OCI-LY3 (cell line): Measurements from ENCODE around the gene AQP1.

Experiments
- EZH2phosphoT487 ChIP-seq: fragments of 200-600 bp; shearing (Covaris generic); IDR thresholded peaks from 2 replicates; pipeline ENCODE4 v1.6.1; 2018; ENCODE audit warnings: antibody characterized with exemption, mixed run types, low read depth
- TF ChIP-seq, protein P1 (sequence below): fragments of 200-600, 300-600 bp; sonication (generic); IDR thresholded peaks from 2 replicates; pipeline ENCODE4 v1.5.1; 2014; ENCODE audit warnings: antibody characterized with exemption, low read length, low read depth

DNA sequence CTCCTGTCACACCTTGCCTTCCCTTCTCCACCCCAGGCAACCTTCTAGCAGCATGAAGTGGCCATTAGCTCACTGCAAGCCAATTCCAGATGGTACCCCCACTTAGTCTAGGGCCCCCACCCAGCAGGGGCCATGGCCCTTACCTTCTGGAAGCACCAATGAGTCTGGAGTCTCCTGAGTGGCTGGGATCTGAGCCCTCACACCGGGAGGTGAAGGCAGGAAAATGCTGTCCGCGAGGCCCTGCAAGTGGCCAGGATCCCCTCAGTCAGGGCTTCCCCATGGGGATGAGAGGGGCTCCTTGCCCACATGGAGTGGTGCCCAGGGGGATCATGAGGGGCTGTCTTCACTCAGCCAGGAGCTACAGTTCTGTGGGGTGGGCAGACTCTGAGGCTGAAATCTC lies 4.6 kb downstream of the AQP1 start:
- TF ChIP-seq EZH2phosphoT487: no peak
- TF ChIP-seq, protein P1, sequence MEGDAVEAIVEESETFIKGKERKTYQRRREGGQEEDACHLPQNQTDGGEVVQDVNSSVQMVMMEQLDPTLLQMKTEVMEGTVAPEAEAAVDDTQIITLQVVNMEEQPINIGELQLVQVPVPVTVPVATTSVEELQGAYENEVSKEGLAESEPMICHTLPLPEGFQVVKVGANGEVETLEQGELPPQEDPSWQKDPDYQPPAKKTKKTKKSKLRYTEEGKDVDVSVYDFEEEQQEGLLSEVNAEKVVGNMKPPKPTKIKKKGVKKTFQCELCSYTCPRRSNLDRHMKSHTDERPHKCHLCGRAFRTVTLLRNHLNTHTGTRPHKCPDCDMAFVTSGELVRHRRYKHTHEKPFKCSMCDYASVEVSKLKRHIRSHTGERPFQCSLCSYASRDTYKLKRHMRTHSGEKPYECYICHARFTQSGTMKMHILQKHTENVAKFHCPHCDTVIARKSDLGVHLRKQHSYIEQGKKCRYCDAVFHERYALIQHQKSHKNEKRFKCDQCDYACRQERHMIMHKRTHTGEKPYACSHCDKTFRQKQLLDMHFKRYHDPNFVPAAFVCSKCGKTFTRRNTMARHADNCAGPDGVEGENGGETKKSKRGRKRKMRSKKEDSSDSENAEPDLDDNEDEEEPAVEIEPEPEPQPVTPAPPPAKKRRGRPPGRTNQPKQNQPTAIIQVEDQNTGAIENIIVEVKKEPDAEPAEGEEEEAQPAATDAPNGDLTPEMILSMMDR: no peak
